Measurements from ENCODE around the gene ANKLE2.
A peak's percentile ranks its signal among the peaks of the same experiment; 100 is the strongest.
"Not testable (repeated sequence)": the region's sequence is repeated elsewhere in the genome, so short reads cannot be mapped to it uniquely, and the experiment has no call there.

ANKLE2 gene

GRCh38 chr12:132779781-132780353 is 18.2 kb upstream of the ANKLE2 start:
- no peak overlapping the region for H3K27ac ChIP-seq
- DNase-seq (ENCODE audit: low read depth, low spot score), result no peak

GRCh38 chr12:132777614-132778013 is 16.0 kb upstream of the ANKLE2 start:
- no peak overlapping the region for H3K27ac ChIP-seq
- no peak for DNase-seq (ENCODE audit: low read depth, low spot score)

DNA sequence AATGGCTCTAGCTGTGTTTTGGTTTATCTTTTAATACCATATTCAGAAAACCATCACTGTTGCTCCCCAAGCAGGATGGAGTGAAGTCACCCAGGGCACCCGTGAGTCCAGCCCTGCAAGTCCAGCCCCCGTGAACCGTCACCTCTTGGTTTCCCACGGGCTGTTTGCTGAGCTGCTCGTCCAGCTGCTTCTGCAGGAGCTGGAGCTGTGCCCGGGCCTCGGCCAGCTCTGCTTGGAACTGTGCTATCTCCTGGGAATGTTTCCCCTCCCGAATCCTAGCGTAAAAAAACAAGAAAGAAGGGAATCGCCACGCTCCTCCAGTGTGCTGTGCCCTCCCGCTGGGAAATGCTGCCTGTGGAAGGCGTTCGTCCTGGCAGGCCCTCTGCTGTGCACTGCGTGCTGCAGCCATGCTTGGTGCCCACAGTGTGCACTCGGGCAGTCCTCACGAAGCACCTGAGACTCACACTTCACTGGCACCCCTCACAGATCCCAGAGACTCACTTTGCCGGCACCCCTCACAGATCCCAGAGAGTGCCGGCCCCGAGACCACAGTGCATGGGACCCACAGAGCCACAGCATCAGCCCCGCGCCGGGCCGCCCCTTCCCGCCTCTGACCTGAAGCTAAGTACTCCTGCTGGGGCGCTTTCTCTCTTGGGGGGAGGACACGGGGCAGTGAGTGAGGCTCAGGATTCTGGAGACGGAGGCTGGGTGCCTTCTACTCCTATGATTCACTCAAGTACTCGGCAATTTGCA is 15.4 kb upstream of the ANKLE2 start:
- H3K27ac ChIP-seq, result no peak overlapping the region

DNA sequence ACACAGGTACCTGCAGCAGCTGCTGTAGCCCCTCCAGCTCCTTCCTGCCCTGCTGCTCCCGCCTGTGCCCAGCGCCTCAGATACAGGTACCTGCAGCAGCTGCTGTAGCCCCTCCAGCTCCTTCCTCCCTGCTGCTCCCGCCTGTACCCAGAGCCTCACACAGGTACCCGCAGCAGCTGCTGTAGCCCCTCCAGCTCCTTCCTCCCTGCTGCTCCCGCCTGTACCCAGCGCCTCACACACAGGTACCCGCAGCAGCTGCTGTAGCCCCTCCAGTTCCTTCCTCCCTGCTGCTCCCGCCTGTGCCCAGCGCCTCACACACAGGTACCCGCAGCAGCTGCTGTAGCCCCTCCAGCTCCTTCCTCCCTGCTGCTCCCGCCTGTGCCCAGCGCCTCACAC is 14.6 kb upstream of the ANKLE2 start:
- H3K27ac ChIP-seq; DNase-seq (ENCODE audit: low read depth, low spot score): not testable (repeated sequence)

More for the DNA sequence above, 15.4 kb upstream of the ANKLE2 start:
- no peak for DNase-seq (ENCODE audit: low read depth, low spot score)

DNA sequence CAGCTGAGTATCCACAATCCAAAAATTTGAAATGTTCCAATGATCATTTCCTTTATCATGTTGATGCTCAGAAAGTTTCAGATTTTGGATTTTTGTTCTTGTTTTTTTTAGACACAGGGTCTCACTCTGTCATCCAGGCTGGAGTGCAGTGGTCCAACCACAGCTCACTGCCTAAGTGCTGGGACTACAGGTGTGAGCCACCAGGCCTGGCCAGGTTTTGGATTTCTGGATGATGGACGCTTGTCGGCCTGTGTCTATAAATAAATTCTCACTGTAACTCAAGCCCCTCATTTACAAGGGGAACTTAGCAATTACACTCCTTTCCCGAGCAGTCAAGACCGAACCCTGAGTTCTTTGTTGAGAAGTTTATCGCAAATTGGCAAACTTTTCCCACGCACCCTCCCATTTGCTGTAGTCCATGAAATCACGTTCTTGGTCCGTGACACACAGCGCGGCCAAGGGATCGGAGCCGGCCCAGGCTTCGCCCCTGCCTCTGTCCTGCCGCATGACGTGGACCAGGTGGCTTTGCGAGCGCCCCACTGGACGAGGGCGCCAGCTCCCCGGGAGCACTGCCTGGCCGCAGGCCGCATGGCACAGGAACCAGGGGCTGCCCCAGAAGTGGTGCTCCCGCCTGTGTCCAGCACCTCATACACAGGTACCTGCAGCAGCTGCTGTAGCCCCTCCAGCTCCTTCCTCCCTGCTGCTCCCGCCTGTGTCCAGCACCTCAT is 14.0 kb upstream of the ANKLE2 start:
- no peak for DNase-seq (ENCODE audit: low read depth, low spot score)
- no peak overlapping the region for H3K27ac ChIP-seq

DNA sequence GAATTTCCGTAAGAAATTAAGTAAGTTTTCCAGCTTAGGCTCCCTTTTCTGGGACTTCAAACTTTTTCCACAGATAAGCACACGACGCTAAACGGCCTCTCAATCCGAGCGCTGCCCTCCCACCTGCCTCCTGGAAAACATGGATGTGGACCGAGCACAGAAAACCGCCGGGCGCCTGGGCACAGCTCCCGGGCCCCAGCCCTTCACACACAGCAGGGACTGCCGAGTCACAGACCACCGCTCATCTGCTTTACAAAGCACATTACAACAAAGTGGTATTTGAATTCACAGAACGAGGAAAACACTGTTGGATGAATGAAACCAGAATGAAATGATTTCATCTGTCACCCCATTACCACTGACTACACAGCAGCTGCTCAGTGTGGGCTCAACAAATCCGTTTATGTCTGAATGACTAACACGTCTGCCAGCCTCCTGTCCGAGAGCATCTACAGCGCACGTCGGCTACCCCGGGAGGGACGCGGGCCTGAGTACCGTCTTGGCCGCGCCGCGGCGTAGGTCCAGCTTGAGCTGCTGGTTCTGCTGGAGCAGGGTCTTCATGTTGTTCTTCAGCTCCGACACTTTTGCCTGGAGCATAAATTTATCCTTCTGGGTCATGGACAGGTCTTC is 13.1 kb upstream of the ANKLE2 start:
- no peak overlapping the region for H3K27ac ChIP-seq

DNA sequence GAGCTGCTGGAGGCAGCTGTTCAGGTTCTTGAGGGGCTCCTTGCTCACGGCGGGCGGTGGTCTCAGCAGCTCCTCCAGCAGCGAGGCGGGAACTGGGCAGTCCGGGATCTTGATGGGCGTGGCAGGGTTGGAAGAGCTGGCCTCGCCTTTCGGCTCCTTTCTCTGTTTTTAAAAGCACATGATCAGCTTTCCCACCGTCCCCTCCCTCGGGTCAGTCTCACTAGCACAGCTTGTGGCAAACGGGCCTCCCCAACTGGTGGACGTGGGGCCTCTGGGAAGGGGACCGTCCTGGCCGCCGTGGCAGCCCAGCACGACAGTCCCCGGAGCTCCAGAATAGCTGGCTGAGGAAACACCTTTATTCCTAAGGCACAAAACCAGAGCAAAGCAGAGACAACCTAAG is 12.5 kb upstream of the ANKLE2 start:
- no peak overlapping the region for H3K27ac ChIP-seq
- DNase-seq (ENCODE audit: low read depth, low spot score), result no peak

More for the DNA sequence above, 13.1 kb upstream of the ANKLE2 start:
- DNase-seq (ENCODE audit: low read depth, low spot score), result no peak

GRCh38 chr12:132773077-132773955 is 11.7 kb upstream of the ANKLE2 start:
- no peak overlapping the region for H3K27ac ChIP-seq
- DNase-seq (ENCODE audit: low read depth, low spot score), result no peak

DNA sequence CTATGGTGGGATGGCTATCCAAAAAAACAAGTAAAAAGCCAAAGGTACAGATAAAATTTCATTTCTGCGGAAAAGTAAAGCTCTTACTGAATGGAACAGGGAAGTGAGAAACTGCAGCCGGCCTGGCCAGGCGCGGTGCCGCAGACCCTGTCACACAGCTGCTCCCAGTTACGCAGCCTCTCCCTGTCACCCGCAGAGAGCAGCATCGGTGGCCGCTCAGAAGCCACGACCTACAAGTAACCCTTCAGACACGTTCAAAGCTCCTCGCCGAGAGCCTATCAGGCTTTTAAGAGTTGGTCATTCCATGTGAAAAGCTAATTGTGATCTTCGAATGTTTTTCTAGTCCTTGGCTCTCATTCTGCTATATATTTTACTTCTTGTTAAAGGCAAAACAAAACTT is 11.0 kb upstream of the ANKLE2 start:
- no peak for DNase-seq (ENCODE audit: low read depth, low spot score)
- H3K27ac ChIP-seq, result no peak overlapping the region

- DNase-seq (ENCODE audit: low read depth, low spot score), result no peak
- H3K27ac ChIP-seq, result no peak overlapping the region
These were observed 9.7 kb upstream of the ANKLE2 start for GRCh38 chr12:132771126-132771838.

- H3K27ac ChIP-seq, result no peak overlapping the region
- DNase-seq (ENCODE audit: low read depth, low spot score), result no peak
These were observed 4.9 kb upstream of the ANKLE2 start for GRCh38 chr12:132766380-132767085.

- H3K27ac ChIP-seq, result no peak overlapping the region
- DNase-seq (ENCODE audit: low read depth, low spot score), result no peak
These were observed 3.7 kb upstream of the ANKLE2 start for GRCh38 chr12:132765361-132765760.

- H3K27ac ChIP-seq, result no peak overlapping the region
- DNase-seq (ENCODE audit: low read depth, low spot score), result no peak
These were observed 2.6 kb upstream of the ANKLE2 start for GRCh38 chr12:132764231-132764630.

GRCh38 chr12:132761921-132762583 is 420 bp upstream of the ANKLE2 start:
- H3K27ac ChIP-seq, result peak overlapping the region; percentile 99
- peak; percentile 60 for DNase-seq (ENCODE audit: low read depth, low spot score)

DNA sequence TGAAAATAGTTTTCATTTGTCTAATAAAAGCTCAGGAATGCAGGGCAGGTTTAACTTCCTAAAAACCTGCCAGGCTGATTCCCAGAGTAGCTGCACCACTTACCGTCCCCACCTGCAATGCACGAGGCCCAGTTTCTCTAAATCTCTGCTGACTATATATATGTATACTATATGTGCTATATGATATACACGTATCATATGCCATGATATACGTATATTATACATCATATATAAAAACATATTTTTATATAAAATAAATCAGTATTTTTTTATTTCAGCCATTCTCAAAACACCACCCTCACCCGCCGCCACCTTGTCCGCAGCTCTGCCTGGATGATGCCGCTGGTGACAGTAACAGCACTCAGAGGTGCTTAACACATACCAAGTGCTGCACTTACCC is 2.3 kb downstream of the ANKLE2 start:
- DNase-seq (ENCODE audit: low read depth, low spot score), result no peak
- H3K27ac ChIP-seq, result peak overlapping the region; percentile 99

DNA sequence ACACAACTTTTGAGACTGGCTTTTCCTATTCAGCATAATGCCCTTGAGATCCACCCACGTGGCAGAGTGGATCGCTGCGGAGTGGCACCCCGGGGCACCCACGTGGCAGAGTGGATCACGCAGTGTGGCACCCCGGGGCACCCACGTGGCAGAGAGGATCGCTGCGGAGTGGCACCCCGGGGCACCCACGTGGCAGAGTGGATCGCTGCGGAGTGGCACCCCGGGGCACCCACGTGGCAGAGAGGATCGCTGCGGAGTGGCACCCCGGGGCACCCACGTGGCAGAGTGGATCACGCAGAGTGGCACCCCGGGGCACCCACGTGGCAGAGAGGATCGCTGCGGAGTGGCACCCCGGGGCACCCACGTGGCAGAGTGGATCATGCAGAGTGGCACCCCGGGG is 2.8 kb downstream of the ANKLE2 start:
- H3K27ac ChIP-seq, result not testable (repeated sequence)

DNA sequence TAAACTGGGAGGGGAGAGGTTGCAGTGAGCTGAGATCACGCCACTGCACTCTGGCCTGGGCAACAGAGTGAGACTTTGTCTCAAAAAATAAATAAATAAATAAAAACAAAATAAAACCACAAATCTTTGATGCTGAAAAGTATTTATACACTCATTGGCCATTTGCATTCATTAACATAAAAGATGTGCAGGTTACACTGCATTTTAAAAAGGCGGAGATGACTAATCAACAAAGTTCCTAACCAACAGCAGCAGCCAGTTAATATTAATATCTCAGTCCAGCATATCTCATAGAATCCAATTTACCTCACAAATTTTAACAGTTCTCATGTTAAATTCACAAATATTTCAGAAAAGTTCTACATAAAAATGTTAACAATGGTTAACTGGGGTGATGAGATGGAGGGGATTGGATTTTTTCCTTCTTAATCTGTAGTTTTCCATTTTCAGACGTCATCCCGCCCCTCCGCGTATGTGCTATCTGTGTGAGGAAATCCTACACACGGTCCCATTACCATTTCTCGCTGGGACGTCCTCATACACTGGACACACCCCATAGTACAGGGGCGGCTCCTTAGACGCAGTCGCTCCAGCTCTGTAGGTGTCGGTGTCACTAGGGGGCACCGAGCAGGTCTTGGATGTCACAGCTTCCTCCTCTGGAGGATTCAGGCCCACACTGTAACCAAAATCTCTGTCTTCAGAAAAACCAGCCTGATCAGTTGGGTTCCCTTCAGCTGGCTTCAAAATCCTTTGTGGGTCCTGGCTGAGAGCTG is 7.3 kb downstream of the ANKLE2 start:
- DNase-seq (ENCODE audit: low read depth, low spot score), result no peak
- H3K27ac ChIP-seq, result no peak overlapping the region

More for the DNA sequence above, 2.8 kb downstream of the ANKLE2 start:
- not testable (repeated sequence) for DNase-seq (ENCODE audit: low read depth, low spot score)
